ENCODE results near the gene EXOSC6.
"Not testable (repeated sequence)": the region's sequence is repeated elsewhere in the genome, so short reads cannot be mapped to it uniquely, and the experiment has no call there.

DNA sequence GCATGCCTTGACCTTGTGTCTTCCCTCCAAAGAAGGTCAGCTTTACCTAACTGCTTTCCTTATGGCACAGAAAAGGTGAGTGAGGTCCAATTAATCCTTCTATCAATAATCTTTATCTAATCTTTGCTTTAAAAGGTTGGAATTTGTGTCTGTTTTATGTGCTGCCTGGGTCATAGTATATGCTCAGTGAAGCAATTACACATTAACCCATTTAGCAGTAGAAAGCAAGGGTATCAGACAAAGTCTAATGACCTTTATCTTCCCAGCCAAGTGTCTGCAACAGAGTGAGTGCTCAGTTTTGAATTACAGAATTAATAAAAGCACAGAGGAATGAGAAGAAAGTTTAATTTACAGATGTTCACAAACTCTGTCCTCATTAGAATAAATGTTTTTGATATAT, 25.7 kb downstream of the EXOSC6 start:
- TF ChIP-seq, protein P1, sequence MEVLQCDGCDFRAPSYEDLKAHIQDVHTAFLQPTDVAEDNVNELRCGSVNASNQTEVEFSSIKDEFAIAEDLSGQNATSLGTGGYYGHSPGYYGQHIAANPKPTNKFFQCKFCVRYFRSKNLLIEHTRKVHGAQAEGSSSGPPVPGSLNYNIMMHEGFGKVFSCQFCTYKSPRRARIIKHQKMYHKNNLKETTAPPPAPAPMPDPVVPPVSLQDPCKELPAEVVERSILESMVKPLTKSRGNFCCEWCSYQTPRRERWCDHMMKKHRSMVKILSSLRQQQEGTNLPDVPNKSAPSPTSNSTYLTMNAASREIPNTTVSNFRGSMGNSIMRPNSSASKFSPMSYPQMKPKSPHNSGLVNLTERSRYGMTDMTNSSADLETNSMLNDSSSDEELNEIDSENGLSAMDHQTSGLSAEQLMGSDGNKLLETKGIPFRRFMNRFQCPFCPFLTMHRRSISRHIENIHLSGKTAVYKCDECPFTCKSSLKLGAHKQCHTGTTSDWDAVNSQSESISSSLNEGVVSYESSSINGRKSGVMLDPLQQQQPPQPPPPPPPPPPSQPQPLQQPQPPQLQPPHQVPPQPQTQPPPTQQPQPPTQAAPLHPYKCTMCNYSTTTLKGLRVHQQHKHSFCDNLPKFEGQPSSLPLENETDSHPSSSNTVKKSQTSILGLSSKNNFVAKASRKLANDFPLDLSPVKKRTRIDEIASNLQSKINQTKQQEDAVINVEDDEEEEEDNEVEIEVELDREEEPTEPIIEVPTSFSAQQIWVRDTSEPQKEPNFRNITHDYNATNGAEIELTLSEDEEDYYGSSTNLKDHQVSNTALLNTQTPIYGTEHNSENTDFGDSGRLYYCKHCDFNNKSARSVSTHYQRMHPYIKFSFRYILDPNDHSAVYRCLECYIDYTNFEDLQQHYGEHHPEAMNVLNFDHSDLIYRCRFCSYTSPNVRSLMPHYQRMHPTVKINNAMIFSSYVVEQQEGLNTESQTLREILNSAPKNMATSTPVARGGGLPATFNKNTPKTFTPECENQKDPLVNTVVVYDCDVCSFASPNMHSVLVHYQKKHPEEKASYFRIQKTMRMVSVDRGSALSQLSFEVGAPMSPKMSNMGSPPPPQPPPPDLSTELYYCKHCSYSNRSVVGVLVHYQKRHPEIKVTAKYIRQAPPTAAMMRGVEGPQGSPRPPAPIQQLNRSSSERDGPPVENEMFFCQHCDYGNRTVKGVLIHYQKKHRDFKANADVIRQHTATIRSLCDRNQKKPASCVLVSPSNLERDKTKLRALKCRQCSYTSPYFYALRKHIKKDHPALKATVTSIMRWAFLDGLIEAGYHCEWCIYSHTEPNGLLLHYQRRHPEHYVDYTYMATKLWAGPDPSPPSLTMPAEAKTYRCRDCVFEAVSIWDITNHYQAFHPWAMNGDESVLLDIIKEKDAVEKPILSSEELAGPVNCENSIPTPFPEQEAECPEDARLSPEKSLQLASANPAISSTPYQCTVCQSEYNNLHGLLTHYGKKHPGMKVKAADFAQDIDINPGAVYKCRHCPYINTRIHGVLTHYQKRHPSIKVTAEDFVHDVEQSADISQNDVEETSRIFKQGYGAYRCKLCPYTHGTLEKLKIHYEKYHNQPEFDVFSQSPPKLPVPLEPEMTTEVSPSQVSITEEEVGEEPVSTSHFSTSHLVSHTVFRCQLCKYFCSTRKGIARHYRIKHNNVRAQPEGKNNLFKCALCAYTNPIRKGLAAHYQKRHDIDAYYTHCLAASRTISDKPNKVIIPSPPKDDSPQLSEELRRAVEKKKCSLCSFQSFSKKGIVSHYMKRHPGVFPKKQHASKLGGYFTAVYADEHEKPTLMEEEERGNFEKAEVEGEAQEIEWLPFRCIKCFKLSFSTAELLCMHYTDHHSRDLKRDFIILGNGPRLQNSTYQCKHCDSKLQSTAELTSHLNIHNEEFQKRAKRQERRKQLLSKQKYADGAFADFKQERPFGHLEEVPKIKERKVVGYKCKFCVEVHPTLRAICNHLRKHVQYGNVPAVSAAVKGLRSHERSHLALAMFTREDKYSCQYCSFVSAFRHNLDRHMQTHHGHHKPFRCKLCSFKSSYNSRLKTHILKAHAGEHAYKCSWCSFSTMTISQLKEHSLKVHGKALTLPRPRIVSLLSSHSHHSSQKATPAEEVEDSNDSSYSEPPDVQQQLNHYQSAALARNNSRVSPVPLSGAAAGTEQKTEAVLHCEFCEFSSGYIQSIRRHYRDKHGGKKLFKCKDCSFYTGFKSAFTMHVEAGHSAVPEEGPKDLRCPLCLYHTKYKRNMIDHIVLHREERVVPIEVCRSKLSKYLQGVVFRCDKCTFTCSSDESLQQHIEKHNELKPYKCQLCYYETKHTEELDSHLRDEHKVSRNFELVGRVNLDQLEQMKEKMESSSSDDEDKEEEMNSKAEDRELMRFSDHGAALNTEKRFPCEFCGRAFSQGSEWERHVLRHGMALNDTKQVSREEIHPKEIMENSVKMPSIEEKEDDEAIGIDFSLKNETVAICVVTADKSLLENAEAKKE (CRISPR knock-in tag; IDR thresholded peaks at IDR 0.05): not testable (repeated sequence)
- TF ChIP-seq, protein P2, sequence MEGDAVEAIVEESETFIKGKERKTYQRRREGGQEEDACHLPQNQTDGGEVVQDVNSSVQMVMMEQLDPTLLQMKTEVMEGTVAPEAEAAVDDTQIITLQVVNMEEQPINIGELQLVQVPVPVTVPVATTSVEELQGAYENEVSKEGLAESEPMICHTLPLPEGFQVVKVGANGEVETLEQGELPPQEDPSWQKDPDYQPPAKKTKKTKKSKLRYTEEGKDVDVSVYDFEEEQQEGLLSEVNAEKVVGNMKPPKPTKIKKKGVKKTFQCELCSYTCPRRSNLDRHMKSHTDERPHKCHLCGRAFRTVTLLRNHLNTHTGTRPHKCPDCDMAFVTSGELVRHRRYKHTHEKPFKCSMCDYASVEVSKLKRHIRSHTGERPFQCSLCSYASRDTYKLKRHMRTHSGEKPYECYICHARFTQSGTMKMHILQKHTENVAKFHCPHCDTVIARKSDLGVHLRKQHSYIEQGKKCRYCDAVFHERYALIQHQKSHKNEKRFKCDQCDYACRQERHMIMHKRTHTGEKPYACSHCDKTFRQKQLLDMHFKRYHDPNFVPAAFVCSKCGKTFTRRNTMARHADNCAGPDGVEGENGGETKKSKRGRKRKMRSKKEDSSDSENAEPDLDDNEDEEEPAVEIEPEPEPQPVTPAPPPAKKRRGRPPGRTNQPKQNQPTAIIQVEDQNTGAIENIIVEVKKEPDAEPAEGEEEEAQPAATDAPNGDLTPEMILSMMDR (conservative IDR thresholded peaks at IDR 0.05; ENCODE audit: low read depth in 2 of 2): not testable (repeated sequence)
- not testable (repeated sequence) for TF ChIP-seq CREB1 (CRISPR knock-in tag; IDR thresholded peaks at IDR 0.05; ENCODE audit: low read depth)
